ENCODE results near the gene MOV10.
"Not testable (repeated sequence)": the region's sequence is repeated elsewhere in the genome, so short reads cannot be mapped to it uniquely, and the experiment has no call there.

MOV10 gene, protein sequence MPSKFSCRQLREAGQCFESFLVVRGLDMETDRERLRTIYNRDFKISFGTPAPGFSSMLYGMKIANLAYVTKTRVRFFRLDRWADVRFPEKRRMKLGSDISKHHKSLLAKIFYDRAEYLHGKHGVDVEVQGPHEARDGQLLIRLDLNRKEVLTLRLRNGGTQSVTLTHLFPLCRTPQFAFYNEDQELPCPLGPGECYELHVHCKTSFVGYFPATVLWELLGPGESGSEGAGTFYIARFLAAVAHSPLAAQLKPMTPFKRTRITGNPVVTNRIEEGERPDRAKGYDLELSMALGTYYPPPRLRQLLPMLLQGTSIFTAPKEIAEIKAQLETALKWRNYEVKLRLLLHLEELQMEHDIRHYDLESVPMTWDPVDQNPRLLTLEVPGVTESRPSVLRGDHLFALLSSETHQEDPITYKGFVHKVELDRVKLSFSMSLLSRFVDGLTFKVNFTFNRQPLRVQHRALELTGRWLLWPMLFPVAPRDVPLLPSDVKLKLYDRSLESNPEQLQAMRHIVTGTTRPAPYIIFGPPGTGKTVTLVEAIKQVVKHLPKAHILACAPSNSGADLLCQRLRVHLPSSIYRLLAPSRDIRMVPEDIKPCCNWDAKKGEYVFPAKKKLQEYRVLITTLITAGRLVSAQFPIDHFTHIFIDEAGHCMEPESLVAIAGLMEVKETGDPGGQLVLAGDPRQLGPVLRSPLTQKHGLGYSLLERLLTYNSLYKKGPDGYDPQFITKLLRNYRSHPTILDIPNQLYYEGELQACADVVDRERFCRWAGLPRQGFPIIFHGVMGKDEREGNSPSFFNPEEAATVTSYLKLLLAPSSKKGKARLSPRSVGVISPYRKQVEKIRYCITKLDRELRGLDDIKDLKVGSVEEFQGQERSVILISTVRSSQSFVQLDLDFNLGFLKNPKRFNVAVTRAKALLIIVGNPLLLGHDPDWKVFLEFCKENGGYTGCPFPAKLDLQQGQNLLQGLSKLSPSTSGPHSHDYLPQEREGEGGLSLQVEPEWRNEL

DNA sequence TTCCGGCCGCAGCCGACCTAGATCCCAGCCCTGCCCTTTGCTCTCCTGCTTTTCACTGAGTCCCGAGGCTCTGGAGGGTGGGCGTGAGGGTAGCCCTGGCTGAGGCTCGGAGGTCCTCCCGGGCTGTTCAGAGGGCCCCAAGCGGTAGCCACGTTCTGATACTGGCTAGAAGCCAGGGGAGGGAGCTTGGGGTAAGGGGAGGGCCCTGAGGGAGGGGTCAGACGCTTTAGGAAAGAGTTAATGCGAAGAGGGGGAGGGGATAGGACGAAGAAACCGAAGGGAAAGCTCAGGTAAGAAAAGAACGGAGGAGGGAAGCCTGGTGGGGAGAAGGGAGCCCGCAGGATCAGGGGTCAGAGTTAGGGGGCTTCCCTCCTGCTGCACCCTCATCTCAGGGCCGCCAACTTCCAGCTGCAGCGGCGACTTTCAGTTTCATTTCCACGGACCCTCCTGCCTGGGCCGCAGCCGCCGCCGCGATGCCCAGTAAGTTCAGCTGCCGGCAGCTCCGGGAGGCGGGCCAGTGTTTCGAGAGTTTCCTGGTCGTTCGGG lies at the start of gene MOV10:
Gene MOV10, plus strand, starts transcription at position 220 of the 546 bp plus-strand sequence. Its CDS starts 254 bp downstream, at position 474.
- peak; percentile 64 for DNase-seq

DNA sequence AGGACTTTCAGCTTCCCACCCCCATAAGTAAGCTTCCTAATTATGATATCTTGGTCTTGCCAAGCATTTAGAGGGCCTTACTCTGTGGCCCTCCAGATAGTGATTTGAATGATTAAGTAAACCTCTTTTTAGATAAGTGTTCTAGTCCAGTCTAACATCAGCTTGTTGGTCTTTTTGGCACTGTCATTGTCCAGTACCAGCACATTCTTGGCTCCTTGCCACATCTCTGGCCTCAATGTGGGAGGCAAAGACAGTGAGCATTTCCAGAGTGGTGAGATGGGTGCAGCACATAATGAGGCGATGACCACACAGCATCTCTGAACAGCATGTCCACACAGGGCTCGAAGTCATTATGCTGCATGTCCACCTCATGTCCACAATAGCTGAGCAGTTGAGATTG lies 48.8 kb upstream of the MOV10 start:
- DNase-seq, result no peak

DNA sequence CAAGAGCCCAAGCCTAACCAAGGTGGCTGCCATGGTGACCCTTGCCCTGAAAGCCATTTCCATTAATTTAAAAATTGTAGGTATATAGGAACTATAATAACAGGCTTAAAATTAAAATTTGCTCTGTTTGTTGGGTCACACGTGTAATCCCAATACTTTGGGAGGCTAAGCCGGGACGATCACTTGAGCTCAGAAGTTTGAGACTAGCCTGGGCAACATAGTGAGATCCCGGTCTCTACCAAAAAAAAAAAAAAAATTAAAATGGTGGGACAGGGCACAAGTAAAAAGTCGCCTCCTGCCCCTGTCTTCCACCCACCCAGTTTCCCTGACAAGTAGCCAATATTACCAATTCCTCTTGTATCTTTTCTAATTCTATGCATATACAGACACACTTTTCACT lies 48.3 kb upstream of the MOV10 start:
- no peak for DNase-seq

DNA sequence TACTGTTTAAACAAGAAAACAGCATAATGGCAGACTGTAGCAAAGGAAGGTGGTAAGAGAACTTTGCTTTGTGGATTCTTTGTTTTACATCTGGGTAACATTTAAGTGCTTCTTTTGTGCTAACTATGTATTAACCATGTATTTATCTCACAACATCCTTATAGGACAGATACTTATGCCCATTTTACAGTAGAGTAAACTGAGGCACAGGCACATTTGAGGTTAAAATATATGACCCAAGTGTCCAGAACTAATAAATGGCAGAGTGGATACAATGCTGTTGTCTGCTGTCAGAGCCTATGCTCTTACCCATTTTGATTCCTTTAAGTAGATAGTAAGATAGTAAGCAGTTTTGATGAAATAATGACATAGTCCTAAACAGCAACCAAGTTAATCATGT lies 47.6 kb upstream of the MOV10 start:
- no peak for DNase-seq

DNA sequence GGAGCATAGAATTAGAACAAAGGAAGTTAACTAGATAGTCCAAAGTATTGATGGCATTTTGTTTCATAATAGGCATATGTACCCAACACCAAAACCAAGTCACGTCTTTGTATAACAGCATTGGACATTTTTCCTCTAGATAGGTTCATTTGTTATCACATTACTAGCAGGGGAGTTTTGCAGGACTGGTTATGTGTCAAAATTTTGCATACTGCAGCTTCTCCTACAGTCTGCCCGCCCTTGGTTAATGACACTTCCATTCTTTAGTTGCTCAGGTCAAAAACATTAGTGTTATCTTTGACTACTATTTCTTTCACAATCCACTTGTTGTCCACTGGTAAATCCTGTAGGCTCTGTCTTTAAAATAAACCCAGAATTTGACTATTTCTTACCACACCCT lies 45.9 kb upstream of the MOV10 start:
- DNase-seq, result no peak

DNA sequence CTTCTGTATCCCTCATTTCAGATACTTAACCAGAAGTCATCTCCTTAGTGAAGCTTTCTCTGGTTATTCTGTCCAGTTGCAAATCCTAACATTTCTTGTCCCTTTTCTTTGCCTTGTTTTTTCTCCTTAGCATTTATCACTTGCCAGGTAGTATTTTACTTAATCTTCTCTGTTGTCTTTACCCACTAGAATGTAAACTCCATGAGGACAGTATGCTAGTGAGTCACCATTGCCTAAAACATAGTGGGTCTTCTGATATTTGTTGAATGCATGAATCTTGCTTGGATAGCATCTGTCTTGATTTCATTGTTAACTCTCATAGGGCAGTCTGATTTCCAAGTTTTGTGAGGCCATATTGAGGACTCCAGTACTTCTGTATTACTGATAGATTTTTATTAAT lies 45.2 kb upstream of the MOV10 start:
- DNase-seq, result no peak

DNA sequence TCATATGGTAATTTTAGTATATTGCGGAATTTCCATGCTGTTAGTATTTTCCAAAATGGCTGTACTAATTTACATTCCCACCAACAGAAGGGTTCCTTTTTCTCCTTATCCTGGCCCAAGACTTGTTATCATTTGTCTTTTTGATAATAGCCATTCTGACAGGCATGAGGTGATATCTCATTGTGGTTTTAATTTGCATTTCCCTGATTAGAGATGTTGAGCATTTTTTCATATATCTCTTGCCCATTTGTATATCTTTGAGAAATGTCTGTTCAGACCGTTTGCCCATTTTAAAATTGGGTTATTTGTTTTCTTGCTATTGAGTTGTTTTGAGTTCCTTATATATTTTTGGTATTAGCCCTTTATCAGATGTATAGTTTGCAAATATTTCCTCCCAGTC lies 40.8 kb upstream of the MOV10 start:
- DNase-seq, result no peak

DNA sequence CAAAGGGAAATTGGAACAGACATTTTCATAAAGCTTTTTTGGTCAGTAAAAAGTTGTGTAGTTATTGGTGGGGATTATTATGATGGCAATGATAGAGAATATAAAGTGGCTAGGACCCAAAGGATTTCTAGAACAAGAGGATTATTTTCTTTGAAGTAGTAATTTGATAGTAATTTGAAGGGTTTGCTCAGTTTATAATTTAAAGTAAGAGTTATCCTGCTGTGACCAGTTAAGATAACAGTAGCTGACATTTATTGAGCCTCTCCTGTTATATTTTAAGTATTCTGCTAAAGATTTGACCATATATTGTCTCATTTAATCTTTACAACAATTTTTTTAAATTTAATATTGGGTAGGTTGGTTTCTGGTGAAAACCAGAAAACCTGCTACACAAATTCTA lies 40.1 kb upstream of the MOV10 start:
- no peak for DNase-seq

DNA sequence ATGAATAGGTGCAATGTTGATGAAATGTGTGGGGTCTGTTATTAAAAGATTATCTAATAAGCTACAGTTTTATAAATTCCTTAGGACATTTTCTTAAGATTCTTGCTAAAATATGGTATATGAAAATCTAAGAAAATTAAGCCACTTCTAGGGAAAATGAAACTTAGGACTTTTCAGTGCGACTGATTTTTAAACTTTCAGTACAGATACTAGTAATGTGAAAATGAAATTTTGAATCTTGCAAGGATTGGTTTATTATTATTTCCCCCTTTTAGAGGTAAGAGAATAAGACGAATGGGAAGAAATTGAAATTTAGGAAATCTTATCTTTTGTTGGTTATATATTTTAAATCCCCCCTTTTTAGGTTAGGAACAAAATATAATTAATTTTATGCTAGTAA lies 38.4 kb upstream of the MOV10 start:
- DNase-seq, result no peak

DNA sequence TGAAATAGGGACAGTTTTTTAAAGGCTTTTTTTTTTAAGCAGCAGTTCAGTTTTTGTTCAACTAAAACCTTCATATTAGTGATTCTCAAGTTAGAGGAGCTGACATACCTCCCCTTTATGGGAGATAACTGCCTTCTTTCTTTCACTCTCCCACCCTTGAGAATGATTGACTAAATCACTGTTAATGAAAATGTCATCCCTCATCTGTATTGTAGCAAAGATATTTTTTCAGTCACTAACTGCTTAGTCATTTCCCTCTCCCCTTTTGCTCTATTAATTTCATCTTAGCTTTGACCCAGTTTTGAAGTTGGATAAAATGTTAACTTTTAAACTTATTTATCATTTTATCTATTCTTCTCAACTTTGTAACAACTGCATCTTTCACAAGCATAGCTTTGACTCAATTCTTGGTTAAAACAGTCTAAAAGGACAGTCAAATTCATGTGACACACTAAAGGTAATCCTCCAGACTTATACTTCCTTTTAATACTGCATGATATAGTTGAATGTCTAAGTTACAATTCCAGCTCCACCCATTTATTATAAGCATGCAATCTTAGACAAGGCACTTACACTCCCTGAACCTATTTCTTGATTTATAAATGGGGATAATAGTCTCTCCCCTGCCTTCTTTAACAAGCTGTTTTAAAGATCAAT lies 37.7 kb upstream of the MOV10 start:
- DNase-seq, result peak; percentile 25

DNA sequence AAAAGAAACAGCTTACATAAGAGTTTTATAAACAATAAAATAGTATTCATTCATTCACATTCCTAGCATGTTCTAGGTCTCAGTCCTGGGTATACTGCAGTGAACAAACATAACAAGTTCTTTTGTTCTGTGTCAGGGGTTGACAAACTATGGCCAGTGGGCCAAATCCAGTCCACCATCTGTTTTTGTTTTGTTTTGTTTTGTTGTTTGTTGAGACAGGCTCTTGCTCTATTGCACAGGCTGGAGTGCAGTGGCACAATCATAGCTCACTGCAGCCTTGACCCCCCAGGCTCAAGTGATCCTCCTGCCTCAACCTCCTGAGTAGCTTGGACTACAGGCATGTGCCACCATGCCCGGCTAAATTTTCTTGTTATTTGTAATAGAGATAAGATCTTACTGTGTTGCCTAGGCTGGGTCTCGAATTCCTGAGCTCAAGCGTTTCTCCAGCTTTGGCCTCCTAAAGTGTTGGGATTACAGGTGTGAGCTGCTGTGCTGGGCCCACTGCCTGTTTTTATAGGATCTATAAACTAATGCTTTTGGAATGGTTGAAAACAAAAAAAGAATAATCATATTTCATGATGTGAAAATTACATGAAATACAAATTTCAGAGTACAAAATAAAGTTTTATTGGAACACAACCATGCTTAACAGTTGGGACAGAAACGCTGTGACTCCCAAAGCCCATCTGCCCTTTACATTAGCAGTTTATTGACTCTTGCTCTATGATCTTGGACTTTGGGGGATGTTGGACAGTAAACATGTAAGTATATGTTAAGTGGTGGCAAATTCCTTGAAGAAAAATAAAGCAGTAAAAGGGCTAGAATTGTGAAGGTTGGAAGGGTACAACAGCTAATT lies 37.0 kb upstream of the MOV10 start:
- no peak for DNase-seq

DNA sequence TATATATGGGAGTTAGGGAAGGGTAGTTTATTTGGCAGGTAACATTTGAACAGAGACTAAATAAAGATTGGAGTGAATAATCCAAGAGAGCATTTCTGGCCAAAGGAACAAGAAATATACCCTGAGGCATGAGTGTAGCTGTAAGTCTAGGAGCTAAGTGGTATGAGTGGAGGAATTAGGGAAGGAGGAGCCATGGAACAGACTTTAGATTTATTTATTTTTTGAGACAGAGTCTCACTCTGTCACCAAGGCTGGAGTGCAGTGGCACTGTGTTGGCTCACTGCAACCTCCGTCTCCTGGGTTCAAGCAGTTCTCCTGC lies 36.4 kb upstream of the MOV10 start:
- no peak for DNase-seq

DNA sequence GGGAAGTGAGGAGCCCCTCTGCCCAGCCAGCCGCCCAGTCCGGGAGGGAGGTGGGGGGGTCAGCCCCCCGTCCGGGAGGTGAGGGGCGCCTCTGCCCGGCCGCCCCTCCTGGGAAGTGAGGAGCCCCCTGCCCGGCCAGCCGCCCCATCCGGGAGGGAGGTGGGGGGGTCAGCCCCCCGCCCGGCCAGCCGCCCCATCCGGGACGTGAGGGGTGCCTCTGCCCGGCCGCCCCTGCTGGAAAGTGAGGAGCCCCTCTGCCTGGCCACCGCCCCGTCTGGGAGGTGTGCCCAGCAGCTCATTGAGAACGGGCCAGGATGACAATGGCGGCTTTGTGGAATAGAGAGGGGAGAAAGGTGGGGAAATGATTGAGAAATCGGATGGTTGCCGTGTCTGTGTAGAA lies 34.0 kb upstream of the MOV10 start:
- not testable (repeated sequence) for DNase-seq

DNA sequence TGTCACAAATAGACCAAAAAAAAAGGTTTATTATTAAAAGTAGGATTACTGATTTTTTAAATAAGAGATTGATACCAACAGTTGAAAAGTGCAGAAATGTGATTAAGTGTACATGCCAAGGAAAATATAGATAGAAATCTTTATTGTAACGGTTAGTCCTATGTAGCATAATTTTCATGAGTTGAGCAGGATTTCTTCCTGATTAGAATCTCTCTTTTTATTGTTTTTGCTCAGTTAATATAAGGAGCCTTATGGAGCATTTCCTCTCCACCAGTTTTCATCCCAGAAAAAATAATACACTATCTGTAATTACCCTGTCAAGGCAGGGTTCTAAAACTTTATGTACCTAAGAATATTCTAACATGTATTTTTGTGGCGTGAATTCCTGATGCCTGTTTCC lies 31.4 kb upstream of the MOV10 start:
- no peak for DNase-seq

DNA sequence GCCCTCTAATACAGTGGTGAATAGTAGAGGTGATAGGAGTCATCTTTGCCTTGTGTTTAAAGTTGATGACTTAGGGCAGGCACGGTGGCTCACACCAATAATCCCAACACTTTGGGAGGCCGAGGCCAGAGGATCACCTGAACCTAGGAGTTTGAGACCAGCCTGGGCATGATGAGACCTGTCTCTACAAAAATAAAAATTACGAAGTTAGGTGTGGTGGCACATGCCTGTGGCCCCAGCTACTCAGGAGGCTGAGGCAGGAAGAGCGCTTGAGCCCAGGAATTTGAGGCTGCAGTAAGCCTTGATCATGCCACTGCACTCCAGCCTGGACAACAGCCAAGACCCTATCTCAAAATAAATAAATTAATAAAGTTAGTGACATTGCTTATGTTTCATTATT lies 28.2 kb upstream of the MOV10 start:
- DNase-seq, result no peak

DNA sequence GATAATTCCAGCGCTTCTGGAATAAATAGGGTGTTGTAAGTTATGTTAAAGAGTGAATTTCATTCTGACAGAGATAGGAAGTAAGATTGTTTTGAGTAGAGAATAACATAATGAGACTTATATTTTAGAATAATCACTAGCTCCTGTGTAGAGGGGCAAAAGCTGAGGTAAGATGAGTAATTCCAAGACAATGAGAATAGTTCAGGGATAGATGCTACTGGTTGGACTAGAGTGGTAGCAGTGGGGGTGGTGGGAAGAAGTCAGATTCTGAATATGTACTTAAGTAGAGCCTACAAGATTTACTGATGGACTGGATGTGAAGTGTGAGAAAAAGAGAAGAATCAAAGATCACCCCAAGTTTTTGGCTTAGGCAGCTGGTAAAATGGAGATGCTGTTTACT lies 23.3 kb upstream of the MOV10 start:
- DNase-seq, result no peak

DNA sequence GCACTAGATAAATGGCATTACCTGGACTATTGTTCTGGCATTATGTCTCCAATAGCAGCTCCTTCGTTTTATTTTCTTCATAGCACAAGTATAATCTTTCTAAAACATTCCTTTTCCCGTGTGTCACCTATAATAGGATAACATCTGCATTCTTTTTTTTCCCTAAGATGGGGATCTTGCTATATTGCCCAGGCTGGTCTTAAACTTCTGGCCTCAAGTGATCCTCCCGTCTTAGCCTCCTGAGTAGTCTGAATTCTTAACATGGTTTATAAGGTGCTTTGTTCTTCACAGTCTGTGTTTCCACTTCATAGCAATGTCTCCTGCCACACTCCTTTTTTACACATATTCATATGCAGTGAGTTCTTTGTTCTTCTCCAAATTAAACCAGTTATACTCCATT lies 8.6 kb upstream of the MOV10 start:
- DNase-seq, result no peak

DNA sequence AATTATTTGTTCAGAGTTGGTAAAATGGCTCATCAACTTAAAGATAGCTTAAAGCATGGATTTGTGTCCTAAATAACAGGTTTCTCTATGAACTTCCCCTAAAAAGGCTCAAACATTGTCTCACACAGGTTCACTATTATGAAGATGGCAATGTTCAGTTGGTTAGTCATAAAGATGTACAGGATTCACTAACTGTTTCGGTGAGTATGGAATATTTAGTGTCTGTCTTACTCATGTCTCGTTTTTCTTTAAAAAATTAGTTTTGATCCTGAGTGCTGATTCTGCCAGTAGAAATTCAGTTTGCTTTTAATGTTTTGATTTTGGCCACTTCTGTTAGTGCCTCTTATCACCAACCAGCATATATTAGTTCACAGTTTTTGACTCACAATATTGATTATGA lies 7.5 kb upstream of the MOV10 start:
- peak; percentile 61 for DNase-seq

DNA sequence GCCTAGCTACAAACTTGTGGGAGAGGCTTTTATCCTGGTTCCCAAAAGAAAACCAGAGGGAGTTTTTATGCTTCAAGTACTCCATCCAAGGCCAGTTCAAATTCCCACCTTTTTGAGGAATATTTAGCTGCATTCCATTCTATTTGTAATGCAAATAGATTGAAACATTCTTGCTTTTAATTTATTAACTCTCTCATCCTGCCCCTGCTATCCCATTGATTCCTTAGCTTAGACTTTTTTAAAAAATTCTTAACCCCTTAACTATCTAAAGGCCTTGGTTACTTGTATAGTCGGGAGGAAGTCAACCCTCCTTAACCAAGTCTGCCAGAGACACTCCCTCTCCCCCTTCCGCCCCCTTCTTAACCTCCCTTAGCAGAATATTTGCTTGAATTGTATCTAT lies 2.5 kb upstream of the MOV10 start:
- DNase-seq, result no peak

DNA sequence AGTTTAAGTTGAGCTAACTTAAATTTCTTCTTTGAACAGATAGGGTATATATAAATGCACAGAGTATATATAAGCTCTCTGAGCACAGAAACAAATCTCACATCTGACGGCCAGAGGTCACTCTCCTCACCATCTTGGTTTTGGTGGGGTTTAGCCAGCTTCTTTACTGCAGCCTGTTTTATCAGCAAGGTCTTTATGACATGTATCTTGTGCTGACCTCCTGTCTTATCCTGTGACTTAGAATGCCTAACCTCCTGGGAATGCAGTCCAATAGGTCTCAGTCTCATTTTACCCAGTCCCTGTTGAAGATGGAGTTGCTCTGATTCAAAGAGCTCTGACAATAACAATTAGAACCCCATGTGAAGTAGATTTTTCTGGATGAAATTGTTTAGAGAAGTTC lies 1.6 kb upstream of the MOV10 start:
- no peak for DNase-seq

DNA sequence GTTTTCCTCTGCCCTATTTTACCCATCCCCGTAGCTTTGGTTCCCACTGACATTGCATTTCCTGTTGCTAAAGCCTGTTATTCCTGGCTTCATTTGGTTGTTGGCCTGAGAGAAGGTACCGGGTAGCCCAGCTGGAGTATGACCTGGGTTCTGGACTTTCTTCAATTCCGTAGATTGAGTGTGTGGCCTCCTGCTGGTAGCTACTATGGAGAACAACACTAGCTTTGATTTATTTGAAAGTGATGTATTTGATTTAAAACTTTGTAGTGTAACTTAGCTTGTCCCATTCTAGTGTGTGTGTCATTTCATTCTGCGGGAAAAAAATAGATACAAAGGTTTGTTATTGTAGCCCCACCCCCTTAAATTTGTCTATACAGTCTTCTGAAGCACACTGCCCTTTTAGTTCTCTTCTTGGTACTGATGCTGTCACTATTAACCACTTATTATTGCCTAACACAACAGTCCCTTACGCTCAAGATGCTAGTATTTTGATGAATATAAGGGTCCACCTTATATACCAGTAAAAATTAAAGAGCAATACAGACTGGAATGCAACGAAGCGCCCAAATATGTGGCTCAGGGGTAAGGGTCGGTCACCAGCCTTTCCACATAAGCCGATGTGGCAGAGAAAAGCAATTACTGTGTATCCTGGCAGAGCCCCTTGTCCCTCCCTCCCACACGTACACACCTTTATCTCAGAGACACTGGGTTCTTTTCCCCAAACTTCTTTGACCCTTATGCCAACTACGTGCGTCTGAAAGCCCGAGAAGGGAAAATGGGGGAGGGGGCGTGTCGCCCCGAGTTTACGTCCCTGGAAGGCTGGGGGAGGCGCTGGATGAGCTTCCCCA lies 643 bp upstream of the MOV10 start:
- peak; percentile 9 for DNase-seq
